AG04450 (cell line): ENCODE results near the gene PAGR1. TPM values are rescaled to one million over a fixed set of nuclear protein-coding genes. Genes with fewer than 3 reads are reported as not detected.

ENCODE experiments used
- CTCF ChIA-PET: fragments of 300-600, 350-600 bp; formaldehyde crosslinking; extraction: SDS; loops from one replicate; lab custom pipeline; 2022; ENCODE audit warnings: antibody characterized with exemption, inconsistent platforms; lab: Charles Lee
- POLR2A ChIA-PET: fragments of 350-600 bp; formaldehyde crosslinking; extraction: SDS; loops from one replicate; lab custom pipeline; 2021; ENCODE audit warnings: antibody characterized with exemption, inconsistent platforms; lab: Yijun Ruan, JAX
- DNase-seq: peaks from one replicate; pipeline ENCODE4 v3.0.0-alpha.2; 2011; ENCODE audit warnings: low read depth, low spot score
- H3K27ac ChIP-seq: one replicate; pipeline ENCODE4 v1.5.1; 2012; ENCODE audit warnings: low read depth, low read length, control low read depth
- H3K27me3 ChIP-seq: one replicate; pipeline ENCODE4 v1.6.0; 2012; ENCODE audit warnings: low read length; ENCODE audit not compliant: control insufficient read depth, insufficient read depth
- H3K4me3 ChIP-seq: 2 replicates; pipeline ENCODE4 v1.5.1; 2011; ENCODE audit warnings: mild to moderate bottlenecking, low read depth, low read length, control low read depth
- H3K9me3 ChIP-seq: 2 replicates; pipeline ENCODE4 v1.5.1; 2012; ENCODE audit warnings: low read length; ENCODE audit not compliant: control insufficient read depth, insufficient read depth
- polyA plus RNA-seq: library from polyadenylated mRNA; depleted of rRNA; stranded (reverse); fragments of >200 nt; gene quantifications from 2 replicates; pipeline ENCODE4 v1.2.3, GENCODE V29; 2011
- TF ChIP-seq, protein P1 (sequence below): IDR thresholded peaks from 2 replicates; pipeline ENCODE4 v1.5.1; 2011; ENCODE audit warnings: low read depth, low read length, control low read depth, inconsistent platforms

PAGR1 gene
- polyA plus RNA-seq, 1 experiment, result 14.5 TPM

DNA sequence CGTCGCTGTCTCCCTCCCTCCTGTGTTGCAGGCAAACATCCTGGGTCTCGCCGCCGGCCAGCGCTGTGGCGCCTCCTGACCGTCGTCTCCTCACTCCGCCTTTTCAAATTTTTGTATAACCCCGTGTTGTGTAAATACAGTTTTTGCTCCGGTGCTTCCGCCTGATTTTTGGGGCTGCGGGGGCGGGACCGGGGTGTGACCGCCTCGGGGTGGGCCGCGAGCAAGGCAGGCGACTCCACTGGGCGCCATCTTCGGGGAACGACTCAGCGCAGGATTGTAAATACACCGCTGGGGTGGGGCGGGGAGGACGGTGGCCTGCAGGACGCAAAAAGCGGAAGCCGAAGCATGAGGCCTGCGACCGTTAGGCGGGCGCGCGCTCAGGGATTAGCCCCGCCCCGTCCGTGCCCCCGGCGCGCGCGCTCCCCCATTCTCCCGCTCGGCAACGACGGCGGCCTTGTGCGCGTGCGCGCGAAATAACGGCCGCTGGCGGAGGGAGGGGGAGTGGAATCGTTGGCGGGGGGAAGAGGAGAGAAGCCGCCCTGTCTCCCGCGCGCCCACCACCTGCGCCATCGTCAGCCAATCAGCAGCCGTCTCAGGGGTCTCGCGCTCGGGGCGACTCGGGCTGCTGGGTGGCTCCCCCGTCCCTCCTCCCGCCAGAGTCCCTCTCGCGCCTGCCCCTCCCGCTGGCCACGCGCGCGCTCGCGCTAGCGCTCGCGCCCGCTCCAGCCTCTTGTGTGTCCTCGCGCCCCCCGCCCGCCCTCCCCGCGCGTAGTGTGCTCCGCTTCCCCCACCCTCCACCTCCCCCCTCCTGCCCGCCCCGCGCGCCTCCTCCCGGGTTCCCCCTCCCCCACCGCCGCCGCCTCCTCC, 10.5 kb upstream of the PAGR1 start:
- H3K4me3 ChIP-seq, result peak overlapping the region; percentile 86
- DNase-seq, result peak; percentile 93
- CTCF ChIA-PET, result interaction anchor here (0.6 to 1.4 kb wide), 3 partner anchors 10 to 44 kb away, joined by 3 to 6 read pairs (median 6); no protein-coding TSS in a partner anchor

DNA sequence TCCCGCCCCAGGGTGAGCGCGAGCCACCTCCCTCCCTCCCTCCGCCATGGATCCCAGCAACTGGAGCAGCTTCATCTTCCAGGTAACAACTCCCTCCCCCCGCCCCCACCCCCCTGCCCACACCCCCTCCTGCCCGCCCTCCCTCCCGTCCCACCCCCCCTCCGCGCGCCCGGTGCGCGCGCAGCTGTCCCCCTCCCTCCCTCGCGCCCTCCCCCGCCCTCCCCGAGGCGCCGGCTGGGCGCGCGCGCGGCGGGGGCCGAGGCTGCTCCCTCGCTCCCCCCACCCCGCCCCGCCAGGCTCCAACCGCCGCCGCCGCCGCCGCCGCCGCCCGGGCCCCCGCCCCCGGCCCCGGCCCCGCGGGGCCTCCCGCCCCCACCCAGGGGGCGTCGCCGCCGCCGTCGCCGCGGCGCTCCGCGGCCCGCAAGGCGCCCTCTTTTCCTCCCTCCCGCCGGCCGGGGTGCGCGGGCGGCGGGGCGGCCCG, 9.8 kb upstream of the PAGR1 start, which contains the start of gene MAZ:
Gene MAZ (plus strand): TSS at position 431 of the 481 bp plus-strand sequence. CDS start 173 bp downstream, outside the sequence.
- TF ChIP-seq, protein P1, sequence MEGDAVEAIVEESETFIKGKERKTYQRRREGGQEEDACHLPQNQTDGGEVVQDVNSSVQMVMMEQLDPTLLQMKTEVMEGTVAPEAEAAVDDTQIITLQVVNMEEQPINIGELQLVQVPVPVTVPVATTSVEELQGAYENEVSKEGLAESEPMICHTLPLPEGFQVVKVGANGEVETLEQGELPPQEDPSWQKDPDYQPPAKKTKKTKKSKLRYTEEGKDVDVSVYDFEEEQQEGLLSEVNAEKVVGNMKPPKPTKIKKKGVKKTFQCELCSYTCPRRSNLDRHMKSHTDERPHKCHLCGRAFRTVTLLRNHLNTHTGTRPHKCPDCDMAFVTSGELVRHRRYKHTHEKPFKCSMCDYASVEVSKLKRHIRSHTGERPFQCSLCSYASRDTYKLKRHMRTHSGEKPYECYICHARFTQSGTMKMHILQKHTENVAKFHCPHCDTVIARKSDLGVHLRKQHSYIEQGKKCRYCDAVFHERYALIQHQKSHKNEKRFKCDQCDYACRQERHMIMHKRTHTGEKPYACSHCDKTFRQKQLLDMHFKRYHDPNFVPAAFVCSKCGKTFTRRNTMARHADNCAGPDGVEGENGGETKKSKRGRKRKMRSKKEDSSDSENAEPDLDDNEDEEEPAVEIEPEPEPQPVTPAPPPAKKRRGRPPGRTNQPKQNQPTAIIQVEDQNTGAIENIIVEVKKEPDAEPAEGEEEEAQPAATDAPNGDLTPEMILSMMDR, result no peak
- DNase-seq, result peak; percentile 82
- Histone ChIP-seq H3K27ac (peak within 1 kb of the TSS; percentile 95), H3K9me3 (no peaks in the 10 kb centered on the region), H3K27me3 (no peaks in the 10 kb centered on the region), H3K4me3 (peak within 1 kb of the TSS; percentile 86)
- POLR2A ChIA-PET, result interaction anchor here (0.6 to 1.1 kb wide), 3 partner anchors 108 to 720 kb away, joined by 3 to 5 read pairs (median 4); no protein-coding TSS in a partner anchor
- CTCF ChIA-PET, result interaction anchor here (0.6 to 3.2 kb wide), 3 partner anchors 9 to 43 kb away, joined by 3 to 45 read pairs (median 6); no protein-coding TSS in a partner anchor

More for the DNA sequence above, 10.5 kb upstream of the PAGR1 start:
- TF ChIP-seq, protein P1, result peak; percentile 16
- Histone ChIP-seq H3K9me3 (no peaks in the 10 kb centered on the region), H3K27me3 (no peaks in the 10 kb centered on the region), H3K27ac (peak overlapping the region; percentile 95)
- POLR2A ChIA-PET, result interaction anchor here (0.6 to 0.8 kb wide), 2 partner anchors 57 to 719 kb away, joined by 3 to 5 read pairs; no protein-coding TSS in a partner anchor

DNA sequence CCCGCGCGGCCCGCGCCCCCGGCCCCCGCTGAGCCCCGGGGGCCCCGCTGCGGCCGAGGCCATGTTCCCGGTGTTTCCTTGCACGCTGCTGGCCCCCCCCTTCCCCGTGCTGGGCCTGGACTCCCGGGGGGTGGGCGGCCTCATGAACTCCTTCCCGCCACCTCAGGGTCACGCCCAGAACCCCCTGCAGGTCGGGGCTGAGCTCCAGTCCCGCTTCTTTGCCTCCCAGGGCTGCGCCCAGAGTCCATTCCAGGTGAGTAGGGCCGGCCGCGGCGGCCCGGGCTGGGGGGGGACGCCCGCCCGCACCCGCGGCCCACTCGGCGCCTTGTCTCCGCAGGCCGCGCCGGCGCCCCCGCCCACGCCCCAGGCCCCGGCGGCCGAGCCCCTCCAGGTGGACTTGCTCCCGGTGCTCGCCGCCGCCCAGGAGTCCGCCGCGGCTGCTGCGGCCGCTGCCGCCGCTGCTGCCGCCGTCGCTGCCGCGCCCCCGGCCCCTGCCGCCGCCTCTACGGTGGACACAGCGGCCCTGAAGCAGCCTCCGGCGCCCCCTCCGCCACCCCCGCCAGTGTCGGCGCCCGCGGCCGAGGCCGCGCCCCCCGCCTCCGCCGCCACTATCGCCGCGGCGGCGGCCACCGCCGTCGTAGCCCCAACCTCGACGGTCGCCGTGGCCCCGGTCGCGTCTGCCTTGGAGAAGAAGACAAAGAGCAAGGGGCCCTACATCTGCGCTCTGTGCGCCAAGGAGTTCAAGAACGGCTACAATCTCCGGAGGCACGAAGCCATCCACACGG, 9.1 kb upstream of the PAGR1 start:
- TF ChIP-seq, protein P1, result no peak
- DNase-seq, result no peak
- Histone ChIP-seq H3K27ac (peak overlapping the region; percentile 65), H3K27me3 (no peaks in the 10 kb centered on the region), H3K9me3 (no peaks in the 10 kb centered on the region), H3K4me3 (peak overlapping the region; percentile 72)
- CTCF ChIA-PET, result interaction anchor here (1.0 to 3.2 kb wide), 6 partner anchors 9 to 166 kb away, joined by 3 to 45 read pairs (median 8); partner anchors contain the start of genes PAGR1 and TAOK2
- POLR2A ChIA-PET, result interaction anchor here (0.5 to 2.0 kb wide), 9 partner anchors 10 to 721 kb away, joined by 3 to 14 read pairs (median 4); partner anchors contain the start of genes KCTD13, MVP and PAGR1

DNA sequence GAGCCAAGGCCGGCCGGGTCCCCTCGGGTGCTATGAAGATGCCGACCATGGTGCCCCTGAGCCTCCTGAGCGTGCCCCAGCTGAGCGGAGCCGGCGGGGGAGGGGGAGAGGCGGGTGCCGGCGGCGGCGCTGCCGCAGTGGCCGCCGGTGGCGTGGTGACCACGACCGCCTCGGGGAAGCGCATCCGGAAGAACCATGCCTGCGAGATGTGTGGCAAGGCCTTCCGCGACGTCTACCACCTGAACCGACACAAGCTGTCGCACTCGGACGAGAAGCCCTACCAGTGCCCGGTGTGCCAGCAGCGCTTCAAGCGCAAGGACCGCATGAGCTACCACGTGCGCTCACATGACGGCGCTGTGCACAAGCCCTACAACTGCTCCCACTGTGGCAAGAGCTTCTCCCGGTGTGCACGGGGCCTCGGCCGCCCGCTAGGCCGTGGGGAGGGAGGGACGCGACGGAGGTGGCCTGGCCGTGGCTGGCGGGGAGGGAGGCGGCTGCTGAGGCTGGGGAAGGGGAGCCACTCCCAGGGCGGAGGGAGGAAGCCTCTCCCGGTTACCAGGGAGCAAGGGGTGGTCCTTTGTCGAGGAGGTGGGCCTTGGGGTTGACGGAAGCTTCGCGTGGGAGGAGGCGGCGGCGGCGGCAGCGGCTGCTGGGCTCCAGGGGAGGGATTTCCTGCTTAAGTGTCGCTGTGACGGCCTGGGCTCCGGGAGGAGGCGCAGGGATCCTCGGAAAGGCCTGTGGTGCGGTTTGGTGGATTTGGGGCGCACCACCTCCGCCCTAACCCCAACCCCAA, 8.3 kb upstream of the PAGR1 start:
- CTCF ChIA-PET, result interaction anchor here (1.0 to 3.2 kb wide), 7 partner anchors 9 to 165 kb away, joined by 3 to 45 read pairs (median 6); partner anchors contain the start of genes MVP, PAGR1 and TAOK2
- Histone ChIP-seq H3K9me3 (no peaks in the 10 kb centered on the region), H3K4me3 (peak overlapping the region; percentile 72), H3K27ac (peak overlapping the region; percentile 65), H3K27me3 (no peaks in the 10 kb centered on the region)
- DNase-seq, result peak; percentile 76
- TF ChIP-seq, protein P1, result peak; percentile 62
- POLR2A ChIA-PET, result interaction anchor here (0.5 to 2.0 kb wide), 10 partner anchors 9 to 166 kb away, joined by 3 to 14 read pairs (median 4); partner anchors contain the start of genes KCTD13, MVP and PAGR1
